ENCODE measurements around the gene TTC12.

- TF ChIP-seq, protein P1, sequence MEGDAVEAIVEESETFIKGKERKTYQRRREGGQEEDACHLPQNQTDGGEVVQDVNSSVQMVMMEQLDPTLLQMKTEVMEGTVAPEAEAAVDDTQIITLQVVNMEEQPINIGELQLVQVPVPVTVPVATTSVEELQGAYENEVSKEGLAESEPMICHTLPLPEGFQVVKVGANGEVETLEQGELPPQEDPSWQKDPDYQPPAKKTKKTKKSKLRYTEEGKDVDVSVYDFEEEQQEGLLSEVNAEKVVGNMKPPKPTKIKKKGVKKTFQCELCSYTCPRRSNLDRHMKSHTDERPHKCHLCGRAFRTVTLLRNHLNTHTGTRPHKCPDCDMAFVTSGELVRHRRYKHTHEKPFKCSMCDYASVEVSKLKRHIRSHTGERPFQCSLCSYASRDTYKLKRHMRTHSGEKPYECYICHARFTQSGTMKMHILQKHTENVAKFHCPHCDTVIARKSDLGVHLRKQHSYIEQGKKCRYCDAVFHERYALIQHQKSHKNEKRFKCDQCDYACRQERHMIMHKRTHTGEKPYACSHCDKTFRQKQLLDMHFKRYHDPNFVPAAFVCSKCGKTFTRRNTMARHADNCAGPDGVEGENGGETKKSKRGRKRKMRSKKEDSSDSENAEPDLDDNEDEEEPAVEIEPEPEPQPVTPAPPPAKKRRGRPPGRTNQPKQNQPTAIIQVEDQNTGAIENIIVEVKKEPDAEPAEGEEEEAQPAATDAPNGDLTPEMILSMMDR (IDR thresholded peaks at IDR 0.05) = no peak
- no peak for TF ChIP-seq POLR2AphosphoS5 (IDR thresholded peaks at IDR 0.05)
- TF ChIP-seq POLR2A (IDR thresholded peaks at IDR 0.05) = no peak
Measured at GRCh38 chr11:113275602-113276001, 38.8 kb upstream of the TTC12 start.

All from prostate gland (tissue), 2 donors.